HG03060 (cell line): ENCODE data around the gene TRIM40.

ENCODE experiments used
- ATAC-seq: cut with Tn5 transposase; IDR thresholded peaks from one replicate; pipeline ENCODE4 v1.9.1; 2021; ENCODE audit warnings: low read depth, moderate number of reproducible peaks; ENCODE audit not compliant: unreplicated experiment

Gene TRIM40

GRCh38 chr6:30194797-30195690 is 59.1 kb downstream of the TRIM40 start:
- no peak for ATAC-seq

DNA sequence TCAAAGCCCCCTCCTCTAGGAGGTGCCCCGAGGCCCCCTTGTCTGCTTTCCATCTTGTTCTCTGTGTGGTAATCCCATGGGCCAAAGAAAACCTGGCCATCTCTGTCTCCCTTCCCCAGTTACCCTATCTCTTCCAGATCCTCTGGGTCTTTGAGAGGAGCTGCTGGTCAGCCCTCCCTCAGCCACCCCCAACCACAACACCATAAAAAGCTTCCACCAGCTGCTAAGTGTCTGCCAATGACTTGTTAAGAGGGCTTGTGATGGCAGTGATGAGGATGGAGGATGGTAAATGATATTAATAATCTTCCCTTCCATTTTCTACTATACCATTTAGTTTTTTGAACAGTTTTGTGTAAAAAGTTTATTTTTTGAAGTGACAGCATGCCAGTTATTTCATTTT is 60.0 kb downstream of the TRIM40 start:
- ATAC-seq = no peak

DNA sequence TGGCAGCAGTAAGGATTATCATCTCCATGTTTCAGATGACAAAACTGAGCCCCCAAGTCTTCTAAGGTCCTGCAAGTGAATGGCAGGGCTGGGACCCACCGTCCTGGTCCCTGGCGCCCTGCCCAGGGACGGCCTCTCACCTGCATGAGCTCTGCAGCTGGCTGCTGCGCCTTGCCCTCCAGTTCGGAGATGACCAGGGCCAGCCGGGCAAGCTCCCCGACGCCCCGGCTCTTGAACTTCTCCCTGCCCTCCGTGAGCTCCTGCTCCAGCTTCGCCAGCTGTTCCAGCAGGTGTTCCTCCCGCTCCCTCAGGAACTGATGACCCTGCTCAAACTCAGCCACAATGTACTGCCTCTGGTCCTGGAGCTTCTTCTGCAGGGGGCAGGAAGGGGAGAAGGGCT is 60.4 kb downstream of the TRIM40 start:
- no peak for ATAC-seq
